ENCODE measurements around the gene ALDH6A1. TPM values are rescaled to one million over a fixed set of nuclear protein-coding genes. Genes with fewer than 3 reads are reported as not detected.

The ALDH6A1 gene
- total RNA-seq, 1 donor from 2014 or later: 85.5 TPM

DNA sequence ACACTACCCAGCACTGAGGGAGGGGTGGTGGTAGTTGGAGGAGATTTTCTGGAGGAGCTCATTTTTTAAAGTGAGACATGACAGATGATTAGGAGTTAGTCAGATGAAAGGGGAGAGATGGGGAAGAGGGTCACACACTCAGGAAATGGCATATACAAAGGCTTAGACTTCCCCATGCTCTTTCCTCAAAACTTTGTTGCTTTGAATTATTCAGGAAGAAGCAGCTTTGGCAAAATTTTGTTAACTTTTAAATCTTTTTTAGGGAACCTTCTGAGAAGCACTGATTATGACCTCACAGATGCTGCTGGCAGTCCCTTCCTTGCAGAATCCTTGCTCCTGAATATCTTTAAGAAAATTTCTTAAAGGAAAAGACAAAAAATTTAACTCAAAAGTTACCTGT, 19.8 kb downstream of the ALDH6A1 start:
- DNase-seq (ENCODE audit: low spot score): no peak
- intact Hi-C loops (cut with DNase I): no loop called here
- ATAC-seq: no peak

DNA sequence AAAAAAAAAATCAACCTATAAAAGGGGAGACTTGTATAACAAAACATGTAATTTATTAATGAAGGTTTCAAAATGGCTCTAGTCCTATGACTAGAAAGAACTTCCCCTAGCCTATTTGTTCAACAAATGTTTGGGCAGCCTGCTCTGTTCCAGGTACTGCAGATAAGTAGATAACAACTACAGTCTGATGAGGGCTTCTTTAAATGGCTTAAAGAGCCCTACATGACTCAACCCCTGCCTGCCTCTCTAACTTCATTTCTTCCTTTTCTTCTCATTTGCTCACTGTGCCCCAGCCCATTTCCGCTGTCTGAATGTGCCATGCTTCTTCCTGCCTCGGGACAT, 21.5 kb downstream of the ALDH6A1 start:
- ATAC-seq (no peak), DNase-seq (ENCODE audit: low spot score) (no peak)
- intact Hi-C loops (cut with DNase I): no loop called here

DNA sequence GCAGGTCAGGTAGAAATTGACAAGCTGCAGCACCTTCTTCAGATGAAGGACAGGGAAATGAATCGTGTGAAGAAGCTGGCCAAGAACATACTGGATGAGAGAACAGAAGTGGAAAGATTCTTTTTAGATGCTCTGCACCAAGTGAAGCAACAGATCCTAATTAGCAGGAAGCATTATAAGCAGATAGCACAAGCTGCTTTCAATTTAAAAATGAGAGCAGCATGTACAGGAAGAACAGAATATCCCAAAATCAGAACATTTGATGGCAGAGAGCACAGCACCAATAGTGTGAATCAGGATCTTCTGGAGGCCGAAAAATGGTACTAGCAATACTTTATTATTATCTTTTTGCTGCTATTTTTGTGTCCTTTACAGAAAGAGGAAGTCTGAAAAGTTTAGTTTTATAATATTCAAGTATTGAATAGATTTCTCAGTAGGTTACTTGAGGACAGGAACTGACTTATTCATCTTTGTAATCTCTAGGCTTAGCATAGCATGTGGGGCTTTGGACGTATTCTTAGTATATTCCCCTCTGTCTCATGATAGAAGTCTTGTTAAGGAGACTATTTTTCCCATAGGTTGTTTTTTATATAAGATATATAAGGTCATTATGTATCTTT, 34.3 kb downstream of the ALDH6A1 start:
- intact Hi-C loops (cut with DNase I): loop anchor here (2.0 kb wide), 1 partner anchor 61 kb away; no protein-coding TSS in a partner anchor
- ATAC-seq: no peak
- no peak for DNase-seq (ENCODE audit: low spot score)

DNA sequence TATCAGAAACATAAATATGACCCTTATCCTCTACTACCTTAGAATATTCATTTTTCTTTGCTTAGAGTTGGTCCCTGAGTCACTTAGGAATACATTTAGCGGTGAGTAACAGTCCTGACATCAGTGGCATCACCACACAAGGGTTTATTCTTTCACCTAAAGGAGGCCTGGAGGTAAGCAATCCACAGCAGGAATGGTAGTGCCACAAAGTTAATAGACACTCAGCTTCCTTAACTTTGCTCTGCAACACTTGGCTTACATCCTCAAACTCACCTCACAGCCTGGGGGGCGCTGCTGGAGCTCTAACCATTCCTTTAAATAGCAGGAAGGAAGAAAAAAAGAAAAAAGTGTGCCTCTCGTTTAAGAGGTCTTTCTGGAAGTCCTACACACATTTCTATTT, 36.0 kb downstream of the ALDH6A1 start:
- intact Hi-C loops (cut with DNase I): loop anchor here (2.0 kb wide), 1 partner anchor 63 kb away; no protein-coding TSS in a partner anchor
- ATAC-seq: no peak
- DNase-seq (ENCODE audit: low spot score): no peak

DNA sequence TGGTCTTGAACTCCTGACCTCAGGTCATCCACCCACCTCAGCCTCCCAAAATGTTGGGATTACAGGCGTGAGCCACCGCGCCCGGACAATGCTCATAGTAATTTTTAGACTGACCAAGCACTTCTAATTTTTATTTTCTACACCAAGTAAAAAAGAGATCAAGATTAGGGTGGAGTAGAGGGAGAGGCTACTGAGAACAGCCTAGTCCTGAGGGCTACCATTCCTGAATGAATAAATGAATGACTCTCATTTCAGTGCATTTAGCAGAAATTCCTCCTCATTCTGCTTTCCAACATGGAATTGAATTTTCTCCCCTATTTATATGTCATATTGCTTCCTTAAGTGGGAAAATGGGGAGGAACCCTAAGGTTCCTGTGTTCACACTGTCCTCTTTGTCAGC, 38.7 kb downstream of the ALDH6A1 start:
- intact Hi-C loops (cut with DNase I): no loop called here
- DNase-seq (ENCODE audit: low spot score) (no peak), ATAC-seq (no peak)

DNA sequence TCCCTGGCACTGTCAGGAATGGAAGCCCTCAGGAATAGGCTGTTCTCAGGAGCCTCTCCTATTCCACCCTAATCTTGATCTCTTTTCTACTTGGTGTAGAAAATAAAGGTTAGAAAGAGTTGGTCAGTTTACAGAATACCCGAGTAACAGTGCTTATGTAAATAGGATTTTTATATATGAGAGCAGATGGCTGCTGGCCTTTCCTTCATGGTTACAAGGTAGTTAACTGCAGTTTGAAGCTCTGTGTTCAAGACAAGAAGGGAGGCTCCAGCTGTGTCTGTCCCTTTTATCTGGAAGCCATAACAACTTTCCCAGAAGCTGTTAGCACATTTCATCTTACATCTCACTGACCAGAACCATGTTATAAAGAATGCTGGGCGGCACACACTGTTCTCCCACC, 42.0 kb downstream of the ALDH6A1 start:
- no peak for ATAC-seq
- intact Hi-C loops (cut with DNase I): no loop called here
- no peak for DNase-seq (ENCODE audit: low spot score)

DNA sequence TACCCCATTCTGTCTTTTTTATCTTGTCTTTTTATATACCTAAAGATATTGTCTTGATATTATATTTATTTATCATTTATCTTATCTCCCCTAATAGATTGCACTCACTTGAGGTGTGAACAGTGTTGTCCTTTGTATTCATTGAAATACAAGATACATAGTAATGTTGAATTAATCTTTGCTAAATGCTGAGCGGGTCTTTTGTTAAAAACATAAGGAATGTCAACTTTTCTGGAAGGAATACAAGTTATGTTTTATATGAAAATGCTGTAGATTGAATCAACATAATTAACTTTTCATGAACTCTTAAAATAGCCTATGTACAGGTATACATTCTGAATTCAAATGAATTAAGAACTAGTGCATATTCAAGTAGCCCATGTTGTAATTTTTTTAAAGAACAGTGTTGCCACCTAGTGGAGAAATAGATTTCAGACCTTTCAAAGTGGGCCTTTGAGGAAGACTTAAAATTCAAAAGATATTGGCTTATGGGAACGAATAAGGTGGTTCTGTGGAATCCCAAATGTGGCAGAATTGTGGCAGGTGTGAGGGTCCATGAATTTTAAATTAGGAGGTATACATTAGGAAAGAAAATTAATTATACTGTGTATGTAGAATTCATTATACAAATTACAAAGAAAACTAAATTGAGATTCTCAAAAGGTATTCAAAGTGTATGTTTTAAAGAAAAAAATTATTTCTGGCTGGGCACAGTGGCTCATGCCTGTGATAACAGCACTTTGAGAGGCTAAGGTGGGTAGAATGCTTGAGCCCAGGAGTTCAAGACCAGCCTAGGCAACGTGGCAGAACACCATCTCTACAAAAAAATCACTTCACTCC, 46.0 kb downstream of the ALDH6A1 start:
- intact Hi-C loops (cut with DNase I): no loop called here
- DNase-seq (ENCODE audit: low spot score): no peak
- no peak for ATAC-seq

DNA sequence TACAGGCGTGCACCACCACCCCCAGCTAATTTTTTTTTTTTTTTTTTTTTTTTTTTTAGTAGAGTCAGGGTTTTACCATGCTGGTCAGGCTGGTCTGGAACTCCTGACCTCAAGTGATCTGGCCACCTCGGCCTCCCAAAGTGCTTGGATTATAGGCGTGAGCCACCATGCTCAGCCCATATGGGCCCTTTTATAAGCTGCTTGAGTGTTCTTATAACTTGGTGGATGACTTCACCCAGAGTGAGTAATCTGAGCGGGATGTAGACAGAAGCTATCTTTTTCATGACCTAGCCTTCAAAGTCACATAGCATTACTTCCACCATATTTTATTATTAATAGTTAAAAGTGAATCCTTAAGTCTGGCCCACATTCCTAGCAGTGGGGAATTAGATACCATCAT, 48.7 kb downstream of the ALDH6A1 start:
- ATAC-seq: no peak
- intact Hi-C loops (cut with DNase I): no loop called here
- DNase-seq (ENCODE audit: low spot score): no peak

DNA sequence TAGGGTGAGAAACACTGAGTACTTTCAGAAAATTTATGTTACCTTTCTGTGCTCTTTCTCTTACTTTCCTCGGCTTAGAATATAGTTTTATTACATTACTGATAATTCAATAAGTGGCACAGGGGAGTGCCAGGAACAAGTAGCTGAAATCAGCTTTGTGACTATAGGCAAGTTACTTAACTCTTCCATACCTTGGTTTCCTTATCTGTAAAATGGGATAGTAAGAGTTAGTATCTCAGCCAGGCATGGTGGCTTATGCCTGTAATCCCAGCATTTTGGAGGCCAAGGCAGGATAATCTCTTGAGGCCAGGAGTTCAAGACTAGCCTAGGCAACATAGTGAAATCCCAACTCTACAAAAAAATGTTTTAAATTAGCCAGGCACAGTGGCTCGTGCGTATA, 49.7 kb downstream of the ALDH6A1 start:
- ATAC-seq: no peak
- intact Hi-C loops (cut with DNase I): no loop called here
- no peak for DNase-seq (ENCODE audit: low spot score)

DNA sequence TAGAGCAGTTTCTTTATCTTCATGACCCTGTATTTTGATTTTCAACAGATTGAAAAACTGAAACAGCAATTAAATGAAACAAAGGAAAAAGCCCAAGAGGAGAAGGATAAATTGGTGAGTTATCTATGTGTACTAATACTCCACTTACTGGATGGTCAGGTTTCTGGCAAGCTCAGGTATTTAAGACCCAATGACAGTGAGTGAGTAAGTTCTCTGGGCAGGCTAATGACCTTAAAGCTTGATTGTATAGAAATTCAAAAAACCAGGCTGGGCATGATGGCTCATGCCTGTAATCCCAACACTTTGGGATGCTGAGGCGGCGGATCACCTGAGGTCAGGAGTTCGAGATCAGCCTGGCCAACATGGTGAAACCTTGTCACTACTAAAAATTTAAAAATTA, 55.1 kb downstream of the ALDH6A1 start:
- DNase-seq (ENCODE audit: low spot score) (no peak), ATAC-seq (no peak)
- intact Hi-C loops (cut with DNase I): loop anchor here (5.0 kb wide), 1 partner anchor 1903 kb away; no protein-coding TSS in a partner anchor

DNA sequence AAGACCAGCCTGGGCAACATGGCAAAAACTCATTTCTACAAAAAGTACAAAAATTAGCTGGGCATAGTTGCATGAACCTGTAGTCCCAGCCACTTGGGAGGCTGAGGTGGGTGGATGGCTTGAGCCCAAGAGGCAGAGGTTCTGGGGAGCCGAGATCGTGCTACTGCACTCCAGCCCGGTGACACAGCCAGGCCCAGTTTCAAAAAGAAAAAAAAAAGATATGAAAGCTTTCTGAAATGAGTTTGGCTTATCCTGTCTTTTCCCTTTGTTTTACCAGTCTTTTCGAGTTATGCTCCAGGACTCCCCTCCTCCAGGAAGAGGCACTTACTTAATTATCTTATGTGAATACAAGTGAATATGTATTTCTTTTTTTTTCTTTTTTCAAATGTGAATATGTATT, 61.9 kb downstream of the ALDH6A1 start:
- ATAC-seq (no peak), DNase-seq (ENCODE audit: low spot score) (no peak)
- intact Hi-C loops (cut with DNase I): no loop called here

DNA sequence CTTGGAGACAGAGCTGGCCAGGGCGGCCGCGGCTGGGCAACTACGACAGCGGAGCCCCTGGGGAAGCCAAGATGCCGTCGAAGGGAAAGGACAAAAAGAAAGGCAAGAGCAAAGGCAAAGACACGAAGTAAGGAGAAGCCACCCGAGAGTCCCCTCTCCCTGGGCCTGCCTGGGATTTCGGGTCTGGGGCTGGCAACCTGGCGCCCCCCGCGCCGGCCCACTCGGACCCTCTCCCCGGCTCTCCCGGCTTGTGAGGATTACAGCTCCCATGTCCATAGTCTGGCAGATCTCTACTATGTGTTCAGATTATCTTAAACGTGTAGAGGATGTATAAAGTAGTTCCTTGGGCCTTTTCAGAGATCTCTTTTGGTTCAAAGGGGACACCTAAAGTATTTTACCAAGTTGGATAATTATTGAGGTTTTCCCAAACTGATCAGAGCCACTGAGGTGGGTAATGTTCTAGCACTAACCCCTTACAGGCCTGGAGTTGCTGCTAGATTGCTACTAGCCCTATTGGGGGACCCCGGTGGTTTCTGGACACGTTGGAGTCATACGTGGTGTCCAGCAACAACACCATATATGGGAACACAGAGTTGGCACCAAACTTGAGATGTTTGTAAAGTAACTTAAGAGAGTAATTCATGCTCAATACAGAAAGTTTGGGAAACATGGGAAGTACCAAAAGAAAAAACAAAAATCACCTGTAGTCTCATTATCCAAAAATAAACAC, 64.7 kb downstream of the ALDH6A1 start:
- ATAC-seq (peak; percentile 53), DNase-seq (ENCODE audit: low spot score) (no peak)
- intact Hi-C loops (cut with DNase I): no loop called here

DNA sequence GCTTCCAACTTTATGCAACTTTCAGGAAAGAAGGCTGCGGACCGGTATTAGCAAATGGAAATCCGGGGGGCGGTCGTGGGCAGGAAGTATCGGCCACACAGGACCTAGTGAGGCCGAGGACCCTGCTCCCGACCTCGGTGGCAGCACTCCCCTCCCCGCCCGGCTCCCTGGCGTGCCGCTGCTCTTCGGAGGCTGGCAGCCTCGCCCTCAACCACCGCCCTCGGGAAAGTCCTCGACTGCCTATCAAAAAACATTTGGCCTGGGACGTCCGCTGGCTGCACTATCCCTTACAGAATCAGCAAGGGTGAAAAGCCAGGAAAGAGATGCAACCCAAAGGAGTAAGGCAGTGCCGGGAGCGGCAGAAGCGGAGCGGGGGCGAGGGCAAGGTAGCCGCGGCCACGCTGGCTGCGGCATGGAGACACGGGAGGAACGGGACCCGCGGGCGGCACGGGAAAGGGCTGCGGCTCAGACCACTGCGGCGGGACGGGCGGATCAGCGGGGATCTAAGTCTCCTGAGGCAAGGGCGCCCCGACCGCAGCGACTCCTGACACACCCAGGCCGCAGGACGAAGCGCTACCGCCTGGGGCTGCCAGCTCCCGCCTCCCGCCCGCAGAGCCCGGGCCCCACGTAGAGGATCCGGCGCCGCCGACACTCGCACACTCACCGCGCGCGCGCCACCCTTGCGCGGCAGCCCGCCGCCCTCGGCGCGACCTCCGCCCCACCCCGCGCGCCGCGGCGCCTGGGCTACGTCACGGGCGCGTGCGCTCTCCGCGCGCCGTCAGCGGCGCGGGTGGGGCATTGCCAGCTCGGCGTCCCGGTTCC, 65.5 kb downstream of the ALDH6A1 start, which contains the start of the genes BBOF1 and ENTPD5:
BBOF1 (plus strand) TSS at position 764 of the 822 bp plus-strand sequence. CDS start 130 bp downstream, outside the sequence.
ENTPD5 (minus strand) TSS at position 703 of the 822 bp plus-strand sequence. CDS start 31,186 bp downstream, outside the sequence.
- intact Hi-C loops (cut with DNase I): no loop called here
- DNase-seq (ENCODE audit: low spot score): peak; percentile 92
- peak; percentile 96 for ATAC-seq

DNA sequence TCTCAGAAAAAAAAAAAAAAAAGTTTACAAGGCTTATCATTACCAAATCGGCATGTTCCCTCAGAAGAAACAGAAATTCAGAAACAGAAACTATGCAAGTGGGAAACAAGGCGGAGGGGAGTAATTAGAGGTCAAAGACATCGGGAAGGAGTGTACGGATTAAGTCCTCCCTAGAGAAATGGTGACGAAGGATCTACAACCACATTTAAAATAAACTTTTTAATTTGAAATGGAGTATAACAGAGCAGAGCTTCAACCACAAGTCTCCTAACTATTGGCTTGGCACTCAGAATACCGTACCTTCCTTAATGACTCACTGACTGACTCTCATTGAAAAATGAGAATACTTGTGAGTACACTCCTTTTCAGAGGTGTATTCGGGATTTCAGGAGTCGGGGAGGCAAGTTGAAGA, 66.1 kb downstream of the ALDH6A1 start:
- intact Hi-C loops (cut with DNase I): no loop called here
- ATAC-seq (peak; percentile 7), DNase-seq (ENCODE audit: low spot score) (no peak)

DNA sequence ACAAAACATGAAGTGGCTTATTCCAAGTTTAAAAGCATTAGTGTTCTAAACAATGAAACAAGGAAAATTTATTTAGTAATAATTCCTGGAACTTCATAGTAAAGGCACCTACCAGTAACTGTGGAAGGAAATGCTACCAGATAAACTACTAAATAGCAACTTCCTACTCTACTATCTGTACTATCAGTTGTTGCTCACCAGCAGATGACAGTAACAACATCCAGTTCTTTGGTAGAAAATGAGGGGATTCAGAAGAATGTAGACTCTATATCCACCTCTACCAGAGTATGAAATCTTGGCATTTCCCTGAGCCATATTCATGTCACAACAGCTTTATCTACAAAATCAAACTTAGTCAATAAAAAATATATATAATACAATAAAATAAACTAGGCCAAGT, 68.3 kb downstream of the ALDH6A1 start:
- no peak for ATAC-seq
- DNase-seq (ENCODE audit: low spot score): no peak
- intact Hi-C loops (cut with DNase I): no loop called here

DNA sequence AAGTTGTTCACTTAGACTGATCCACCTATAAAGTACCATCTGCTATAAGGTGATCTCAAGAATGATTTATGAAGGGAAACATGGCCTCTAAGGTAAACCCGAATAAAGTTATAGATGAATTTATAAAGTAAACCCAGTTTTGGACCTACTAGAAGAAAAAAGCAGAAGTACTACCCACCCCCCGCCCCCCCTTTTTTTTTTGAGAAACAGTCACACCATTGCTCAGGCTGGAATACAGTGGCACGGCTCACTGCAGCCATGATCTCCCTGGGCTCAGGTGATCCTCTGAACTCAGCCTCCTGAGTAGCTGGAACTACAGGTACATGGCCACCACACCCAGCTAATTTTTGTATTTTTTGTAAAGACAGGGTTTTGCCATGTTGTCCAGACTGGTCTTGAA, 69.1 kb downstream of the ALDH6A1 start:
- intact Hi-C loops (cut with DNase I): no loop called here

DNA sequence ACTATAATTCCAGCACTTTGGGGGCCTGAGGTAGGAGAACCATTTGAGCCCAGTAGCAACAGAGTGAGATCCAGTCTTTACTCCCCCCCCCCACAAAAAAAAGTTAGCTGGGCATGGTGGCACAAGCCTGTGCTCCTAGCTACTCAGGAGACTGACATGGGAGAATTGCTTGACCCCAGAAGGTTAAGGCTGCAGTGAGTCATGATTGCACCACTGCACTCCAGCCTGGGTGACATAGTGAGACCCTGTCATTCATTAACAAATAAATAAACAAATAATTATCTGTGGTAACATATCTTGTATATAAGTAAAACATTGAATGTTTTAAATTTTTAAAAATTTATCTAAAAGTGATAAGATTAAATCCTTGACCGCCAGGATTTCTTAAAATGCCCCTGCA, 70.0 kb downstream of the ALDH6A1 start:
- no peak for DNase-seq (ENCODE audit: low spot score)
- intact Hi-C loops (cut with DNase I): no loop called here
- ATAC-seq: no peak

More for the DNA sequence above, 69.1 kb downstream of the ALDH6A1 start:
- ATAC-seq (no peak), DNase-seq (ENCODE audit: low spot score) (no peak)

DNA sequence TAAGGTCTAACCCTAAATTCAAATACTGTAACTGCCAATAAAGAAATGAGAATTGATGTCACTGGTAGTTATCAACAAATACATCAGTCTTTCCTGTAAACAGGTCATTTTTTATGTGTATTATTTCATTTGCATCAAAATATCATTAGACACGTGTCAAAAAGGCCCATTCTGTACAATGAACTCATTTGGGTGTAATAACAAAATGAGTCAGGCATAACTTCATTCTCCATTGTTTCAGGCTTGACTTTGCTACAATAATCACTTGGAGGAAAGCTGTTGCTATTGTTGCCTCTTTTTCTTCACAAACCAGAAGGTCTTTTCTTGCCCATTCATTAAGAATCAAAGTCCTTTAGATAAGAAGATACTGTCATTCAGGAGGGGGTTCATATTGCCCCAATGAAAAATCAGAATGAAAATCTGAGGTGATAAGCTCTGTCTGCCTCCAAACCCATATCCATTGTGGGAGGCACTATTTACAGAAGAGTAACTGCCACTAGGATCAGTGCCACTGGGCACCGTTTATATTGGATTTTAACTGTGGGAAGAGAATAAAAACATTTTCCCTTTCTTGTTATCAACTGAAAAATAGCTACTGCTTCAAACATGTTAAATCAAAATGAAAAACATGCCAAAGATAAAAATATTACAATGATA, 75.3 kb downstream of the ALDH6A1 start:
- no peak for DNase-seq (ENCODE audit: low spot score)
- ATAC-seq: no peak
- intact Hi-C loops (cut with DNase I): no loop called here

Data from sciatic nerve (tissue), 2 donors.